GM19452 (cell line): ENCODE results near the gene TTC39B.

Experiments used
- ATAC-seq: cut with Tn5 transposase; IDR thresholded peaks from one replicate; pipeline ENCODE4 v1.9.1; 2021; ENCODE audit not compliant: unreplicated experiment

TTC39B gene

DNA sequence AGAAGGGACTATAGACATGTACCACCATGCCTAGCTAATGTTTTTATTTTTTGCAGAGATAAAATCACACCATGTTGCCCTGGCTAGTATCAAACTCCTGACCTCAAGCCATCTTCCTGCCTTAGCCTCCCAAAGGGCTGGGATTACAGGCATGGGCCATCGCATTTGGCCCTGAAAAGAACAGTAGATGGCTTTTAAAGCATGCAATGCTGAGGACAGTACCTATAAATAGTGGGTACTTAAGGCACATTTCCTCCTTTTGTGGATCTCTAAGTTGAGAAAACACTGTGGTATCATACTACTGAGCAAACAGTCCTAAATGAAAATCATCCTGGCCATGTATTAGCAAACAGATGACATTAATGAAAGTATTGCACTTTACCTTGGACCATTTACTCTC lies 119.4 kb downstream of the TTC39B start:
- ATAC-seq = no peak

DNA sequence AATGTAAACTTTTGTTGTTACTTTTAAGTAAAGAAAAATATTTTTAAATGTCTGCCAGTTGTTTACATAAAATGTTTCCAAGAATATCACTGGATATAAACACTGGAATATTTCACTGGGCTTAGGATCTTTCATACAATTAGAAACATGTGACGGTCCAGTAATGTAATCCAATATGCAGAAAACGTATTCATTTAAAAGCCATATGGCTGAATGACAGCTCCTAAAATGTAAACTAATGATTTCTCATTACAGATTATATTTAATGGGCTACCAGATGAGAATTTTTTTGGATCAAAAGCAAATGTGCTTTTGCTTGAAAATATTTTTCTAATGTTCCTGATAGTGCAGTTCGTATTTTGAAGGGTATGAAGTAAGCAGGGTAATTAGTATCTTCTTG lies 124.3 kb downstream of the TTC39B start:
- ATAC-seq = no peak

DNA sequence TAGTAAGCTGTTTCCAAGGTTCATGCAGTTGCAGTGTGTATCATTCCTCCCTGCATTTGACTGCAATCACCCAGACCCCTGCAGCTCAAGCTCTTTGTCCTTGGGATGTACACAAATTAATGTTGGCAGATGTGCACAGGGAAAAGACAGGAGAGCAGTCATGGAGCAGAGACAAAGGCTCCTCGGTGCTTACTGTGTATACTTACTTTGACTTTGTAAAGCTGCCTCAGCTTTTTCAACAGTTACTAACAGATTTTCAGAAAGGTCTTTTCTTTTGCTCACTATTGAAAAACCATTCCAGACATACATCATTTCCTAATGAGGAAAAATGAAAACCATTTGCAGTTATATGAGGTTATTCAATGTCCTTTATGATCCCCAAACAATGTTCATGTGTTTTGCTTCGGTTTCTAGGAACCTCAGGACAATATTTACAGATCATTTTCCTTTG lies 124.9 kb downstream of the TTC39B start:
- ATAC-seq = no peak

DNA sequence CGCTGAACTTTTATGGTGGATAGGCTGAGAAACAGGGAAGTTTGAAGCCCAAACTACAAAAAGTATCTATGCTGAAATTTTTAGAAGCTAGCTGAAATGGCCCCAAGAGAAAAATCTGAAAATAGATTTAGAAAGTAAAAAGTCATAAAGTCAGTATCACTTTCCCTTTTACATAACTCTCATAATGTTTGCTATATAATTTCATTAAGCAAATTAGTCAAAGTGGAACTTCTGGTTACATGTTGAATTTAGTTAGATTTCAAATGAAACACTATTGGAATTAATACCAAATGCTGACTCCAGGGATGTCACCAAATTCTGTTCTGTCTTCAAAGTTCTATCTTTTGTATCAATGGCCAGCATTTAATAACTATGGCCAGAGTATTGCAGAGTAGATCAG lies 126.9 kb downstream of the TTC39B start:
- ATAC-seq = no peak

GRCh38 chr9:15178631-15179030 lies 128.4 kb downstream of the TTC39B start:
- ATAC-seq = no peak

GRCh38 chr9:15176836-15177235 lies 130.2 kb downstream of the TTC39B start:
- no peak for ATAC-seq

- ATAC-seq = no peak
These were observed 143.1 kb downstream of the TTC39B start for GRCh38 chr9:15163931-15164330.

DNA sequence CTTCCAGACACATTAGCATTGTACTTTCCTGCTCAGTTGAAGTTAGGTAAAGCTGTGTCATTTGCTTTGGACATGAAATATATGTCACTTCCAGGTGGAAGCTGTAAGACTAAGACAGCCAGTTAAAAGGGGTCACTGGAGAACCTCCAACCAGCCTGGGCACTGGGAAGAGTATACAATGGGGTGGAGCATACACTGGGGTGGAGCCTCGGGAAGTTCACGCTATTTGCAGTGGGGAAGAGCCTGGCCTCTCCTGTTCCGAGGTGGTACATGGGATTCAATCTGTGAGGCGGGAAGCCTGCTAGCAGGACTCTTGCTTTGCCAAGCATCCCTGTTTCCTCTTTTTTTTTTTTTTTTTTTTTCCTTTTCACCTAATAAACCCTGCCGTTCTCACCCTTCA lies 145.3 kb downstream of the TTC39B start:
- ATAC-seq = no peak

- ATAC-seq = no peak
These were observed 146.3 kb downstream of the TTC39B start for GRCh38 chr9:15160673-15161072.

- no peak for ATAC-seq
These were observed 149.0 kb downstream of the TTC39B start for GRCh38 chr9:15158064-15158463.

- ATAC-seq = no peak
These were observed 149.6 kb downstream of the TTC39B start for GRCh38 chr9:15157381-15157780.

- ATAC-seq = no peak
These were observed 150.8 kb downstream of the TTC39B start for GRCh38 chr9:15156241-15156640.

DNA sequence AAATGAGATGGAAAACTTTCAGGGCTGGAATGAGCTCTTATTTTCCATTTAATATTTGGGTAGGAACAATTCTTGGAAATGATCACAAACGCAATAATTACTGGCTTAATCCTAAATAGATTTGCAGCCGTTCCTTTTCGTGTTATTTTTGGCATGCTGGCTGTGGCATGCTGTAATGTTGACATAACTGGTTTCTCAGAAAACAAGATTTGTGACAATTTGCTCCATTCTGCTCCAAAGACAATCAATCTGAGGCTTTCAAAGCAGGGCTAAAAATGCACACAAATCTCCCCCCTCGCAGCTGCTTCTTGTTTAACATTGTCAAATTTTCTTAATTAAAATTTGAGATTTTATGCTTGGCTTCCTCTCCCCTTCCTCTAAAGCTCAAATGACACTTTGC lies 151.2 kb downstream of the TTC39B start:
- no peak for ATAC-seq

GRCh38 chr9:15155323-15155722 lies 151.7 kb downstream of the TTC39B start:
- no peak for ATAC-seq

- ATAC-seq = no peak
These were observed 152.3 kb downstream of the TTC39B start for GRCh38 chr9:15154677-15155076.

- ATAC-seq = no peak
These were observed 153.1 kb downstream of the TTC39B start for GRCh38 chr9:15153961-15154360.

GRCh38 chr9:15150939-15151338 lies 156.1 kb downstream of the TTC39B start:
- no peak for ATAC-seq

- no peak for ATAC-seq
These were observed 157.6 kb downstream of the TTC39B start for GRCh38 chr9:15149450-15149849.

GRCh38 chr9:15146268-15146700 lies 160.7 kb downstream of the TTC39B start:
- ATAC-seq = no peak

DNA sequence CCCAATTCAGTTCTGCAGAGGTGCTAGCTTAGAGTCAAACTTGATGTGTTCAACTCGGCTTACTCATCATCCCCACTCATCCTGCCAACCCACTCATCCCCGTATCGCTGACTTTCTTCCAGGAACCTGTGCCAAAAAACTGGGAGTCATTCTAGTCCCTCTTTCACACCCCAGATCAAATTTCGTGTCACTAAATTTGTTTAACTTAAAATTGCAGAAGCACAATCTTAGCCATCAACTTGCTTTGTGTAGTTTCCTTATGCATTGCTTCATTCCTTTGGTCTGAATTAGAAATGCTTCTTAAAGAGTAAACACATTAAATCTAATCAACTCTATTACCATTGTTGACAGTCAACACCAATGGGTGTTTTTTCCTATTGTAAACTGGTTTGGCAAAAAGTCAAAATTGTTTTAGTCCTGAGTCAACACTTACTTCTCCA lies 162.4 kb downstream of the TTC39B start:
- ATAC-seq = no peak

- ATAC-seq = peak; percentile 83
These were observed 164.0 kb downstream of the TTC39B start for GRCh38 chr9:15142878-15143534.

DNA sequence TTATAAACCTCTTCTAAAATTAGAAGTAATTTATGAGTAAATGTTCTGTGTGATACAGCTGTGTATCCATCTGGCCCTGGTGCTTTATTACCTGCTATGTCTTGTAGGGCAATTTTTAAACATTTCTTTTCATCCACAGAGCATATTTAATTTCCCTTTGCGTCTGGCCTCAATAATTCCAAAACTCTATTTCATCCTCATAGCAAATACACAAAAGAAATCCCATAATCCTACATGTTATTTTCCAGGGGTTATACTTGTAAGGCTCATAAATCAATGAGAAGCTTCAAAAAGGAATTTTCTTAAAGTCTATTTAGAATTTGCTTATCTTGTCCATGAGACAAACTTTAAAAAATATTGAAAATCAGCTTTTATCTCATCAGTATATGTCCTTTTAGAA lies 167.0 kb downstream of the TTC39B start:
- no peak for ATAC-seq

DNA sequence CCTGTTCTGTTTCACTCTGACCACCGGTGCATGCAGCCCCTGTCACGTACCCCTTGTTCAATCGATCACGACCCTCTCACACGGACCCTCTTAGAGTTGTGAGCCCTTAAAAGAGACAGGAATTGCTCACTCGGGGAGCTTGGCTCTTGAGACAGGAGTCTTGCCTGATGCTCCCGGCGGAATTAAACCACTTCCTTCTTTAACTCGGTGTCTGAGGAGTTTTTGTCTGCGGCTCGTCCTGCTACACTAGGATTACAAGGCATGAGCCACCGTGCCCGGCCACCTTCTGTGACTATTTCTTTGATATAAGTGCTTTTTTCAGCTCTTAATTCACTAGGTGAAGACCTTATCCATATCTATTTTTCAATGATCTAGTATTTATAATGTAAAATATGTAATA lies 167.5 kb downstream of the TTC39B start:
- no peak for ATAC-seq
